GM12878 (cell line): ENCODE measurements around the gene QPRT. TPM values are rescaled to one million over a fixed set of nuclear protein-coding genes. Genes with fewer than 3 reads are reported as not detected.

Source experiments
- ATAC-seq: fragments of 200-7000 bp; cut with Tn5 transposase; 3 replicates; pipeline ENCODE4 v1.9.1; 2020; ENCODE audit warnings: mild to moderate bottlenecking, moderate library complexity
- BruUV-seq: library from RNA; stranded (reverse); fragments of 400-500 nt; replicated peaks from 2 replicates; lab custom pipeline; 2021; lab: Mats Ljungman, UMichigan
- CTCF ChIA-PET: fragments of 300-600 bp; sonication (Branson Sonifier 250); formaldehyde crosslinking; extraction: SDS; loops from one replicate; lab custom pipeline; 2021; ENCODE audit warnings: inconsistent platforms; lab: Yijun Ruan, JAX
- POLR2A ChIA-PET: fragments of 350-600 bp; formaldehyde crosslinking; extraction: SDS; loops from one replicate; lab custom pipeline; 2021; ENCODE audit warnings: inconsistent platforms; lab: Charles Lee
- RAD21 ChIA-PET: fragments of 300-600 bp; sonication (Branson Sonifier 250); formaldehyde crosslinking; loops from one replicate; lab custom pipeline; 2023; ENCODE audit warnings: antibody characterized with exemption; ENCODE audit not compliant: unreplicated experiment; lab: Charles Lee
- SMC1A ChIA-PET: fragments of 300-600 bp; sonication (Branson Sonifier 250); formaldehyde crosslinking; loops from one replicate; lab custom pipeline; 2023; ENCODE audit not compliant: unreplicated experiment, uncharacterized antibody; lab: Charles Lee
- DNase-seq: peaks from one replicate; pipeline ENCODE4 v3.0.0-alpha.2; 2011; ENCODE audit warnings: low read depth, low spot score
- FAIRE-seq: peaks from 3 replicates; lab custom pipeline; 2011; peaks lifted over from hg19 to GRCh38; lab: Jason Lieb, UNC
- H2AFZ ChIP-seq: 2 replicates; pipeline ENCODE4 v1.6.0; 2011; ENCODE audit warnings: low read depth, low read length, control low read depth; ENCODE audit not compliant: control insufficient read depth
- H3K27ac ChIP-seq: 2 replicates; pipeline ENCODE4 v1.5.1; 2011; ENCODE audit warnings: control low read depth; ENCODE audit not compliant: control insufficient read depth, insufficient read depth
- H3K27me3 ChIP-seq, 2 experiments: replicated peaks in 1 of 2; 2 replicates each; pipeline versions ENCODE4 v1.6.0 to v1.6.1; 2011; ENCODE audit warnings: low read length in 1 of 2; ENCODE audit not compliant: control insufficient read depth in 2 of 2, insufficient read depth in 2 of 2
- H3K36me3 ChIP-seq, 2 experiments: 2 replicates each; pipeline ENCODE4 v1.5.1; 2011; ENCODE audit warnings: low read length in 1 of 2; ENCODE audit not compliant: control insufficient read depth in 2 of 2, insufficient read depth in 2 of 2
- H3K4me1 ChIP-seq: 2 replicates; pipeline ENCODE4 v1.6.1; 2011; ENCODE audit warnings: mild to moderate bottlenecking, low read length, moderate library complexity, mixed read lengths; ENCODE audit not compliant: control insufficient read depth, insufficient read depth
- H3K4me2 ChIP-seq: 2 replicates; pipeline ENCODE4 v1.6.0; 2011; ENCODE audit warnings: control low read depth; ENCODE audit not compliant: control insufficient read depth, insufficient read depth
- H3K4me3 ChIP-seq: fragments of 200-600 bp; sonication (generic); 2 replicates; pipeline ENCODE4 v1.5.1; 2016
- H3K79me2 ChIP-seq: 2 replicates; pipeline ENCODE4 v1.6.0; 2011; ENCODE audit warnings: low read length; ENCODE audit not compliant: control insufficient read depth, insufficient read depth
- H3K9ac ChIP-seq: 2 replicates; pipeline ENCODE4 v1.8.0; 2011; ENCODE audit warnings: low read length, control low read depth, mixed read lengths; ENCODE audit not compliant: control insufficient read depth, insufficient read depth
- H3K9me3 ChIP-seq: replicated peaks from 3 replicates; pipeline ENCODE4 v1.5.1; 2011; ENCODE audit warnings: mild to moderate bottlenecking, low read length; ENCODE audit not compliant: control insufficient read depth, insufficient read depth
- H4K20me1 ChIP-seq: 2 replicates; pipeline ENCODE4 v1.6.0; 2011; ENCODE audit not compliant: control insufficient read depth, insufficient read depth
- ASH2L ChIP-seq: fragments of 300-600, 200-600 bp; sonication (generic); IDR thresholded peaks from 2 replicates; pipeline ENCODE4 v1.6.1; 2017; ENCODE audit warnings: low read depth, mild to moderate bottlenecking, borderline replicate concordance
- BMI1 ChIP-seq: fragments of 450-650 bp; IDR thresholded peaks from 2 replicates; pipeline ENCODE4 v1.6.1; 2016; ENCODE audit warnings: mild to moderate bottlenecking, moderate library complexity, borderline replicate concordance
- CHD2 ChIP-seq: IDR thresholded peaks from 2 replicates; pipeline ENCODE4 v1.6.1; 2011; ENCODE audit warnings: low read depth, low read length, improper control_type of control experiment, borderline replicate concordance
- ESRRA ChIP-seq: IDR thresholded peaks from 2 replicates; pipeline ENCODE4 v1.6.1; 2012; ENCODE audit warnings: mild to moderate bottlenecking, low read length, improper control_type of control experiment
- HDAC6 ChIP-seq: fragments of 200-600 bp; sonication (generic); IDR thresholded peaks from one replicate; pipeline ENCODE4 v1.8.0; 2017; ENCODE audit warnings: antibody characterized with exemption; ENCODE audit not compliant: unreplicated experiment
- MTA3 ChIP-seq: IDR thresholded peaks from 2 replicates; pipeline ENCODE4 v1.6.1; 2012; ENCODE audit warnings: low read length, inconsistent platforms, borderline replicate concordance
- MYC ChIP-seq: IDR thresholded peaks from 2 replicates; pipeline ENCODE4 v1.6.1; 2011; ENCODE audit warnings: mild to moderate bottlenecking, low read length, moderate library complexity, inconsistent platforms; ENCODE audit not compliant: insufficient read depth, insufficient replicate concordance, insufficient read length, severe bottlenecking
- RCOR1 ChIP-seq: conservative IDR thresholded peaks from 2 replicates; pipeline ENCODE4 v1.6.1; 2012; ENCODE audit warnings: low read depth, low read length, improper control_type of control experiment
- SREBF2 ChIP-seq: IDR thresholded peaks from 2 replicates; pipeline ENCODE4 v1.6.1; 2012; ENCODE audit warnings: mild to moderate bottlenecking, low read length
- WGBS: methylation state at CpG from one replicate; pipeline ENCODE4 v1.1.6; 2016; ENCODE audit warnings: low lambda C conversion rate; ENCODE audit not compliant: insufficient replicate concordance, insufficient coverage; ENCODE audit errors: missing lambda C conversion rate; 5-methylcytosine and 5-hydroxymethylcytosine counted together
- in situ Hi-C: fragments of 300-500 bp; cut with MboI; formaldehyde crosslinking; loops from 9 replicates; pipeline ENCODE4 v1.14.3; 2018; ENCODE audit warnings: mixed read lengths
- intact Hi-C: fragments of 100-400 bp; cut with micrococcal nuclease; formaldehyde crosslinking; loops from one replicate; pipeline ENCODE4 v1.14.2; 2022; ENCODE audit not compliant: unreplicated experiment
- polyA plus RNA-seq, 11 experiments: library from polyadenylated mRNA; depleted of rRNA in 4 of 11; unstranded in 6 of 11; stranded (reverse) in 5 of 11; fragments of >200 nt; fragmentation: Nextera tagmentation in 4 of 11; fragmentation: Illumina TruSeq in 1 of 11; extraction: Ambion mirVana in 4 of 11; extraction: Trizol in 1 of 11; gene quantifications; 1 replicate in 1 of 11; 2 replicates in 10 of 11; pipeline versions ENCODE4 v1.2.1 to v1.2.3, GENCODE V29; 2011 to 2016; ENCODE audit warnings: inconsistent platforms in 2 of 11, missing spikeins in 2 of 11, low read depth in 1 of 11
- total RNA-seq, 4 experiments: library from RNA; depleted of rRNA in 3 of 4; stranded (reverse); fragments of >200 nt in 3 of 4; fragmentation: Illumina TruSeq in 1 of 4; extraction: Trizol in 1 of 4; gene quantifications; 2 replicates each; pipeline versions ENCODE4 v1.2.1 to v1.2.3, GENCODE V29; 2013 to 2021
- TF ChIP-seq, protein P1 (sequence below): IDR thresholded peaks from 2 replicates; pipeline ENCODE4 v1.6.1; 2012; ENCODE audit warnings: low read depth, low read length, improper control_type of control experiment
- TF ChIP-seq, protein P2 (sequence below): IDR thresholded peaks from 2 replicates; pipeline ENCODE4 v1.6.1; 2012; ENCODE audit warnings: low read depth, low read length, improper control_type of control experiment

QPRT gene
- total and polyA plus RNA-seq, 10 of the 15 experiments (the other 5 are each of a cell fraction or from before 2014, with no cell fraction given) = 2.7 to 43.0 (median 31.3) TPM

DNA sequence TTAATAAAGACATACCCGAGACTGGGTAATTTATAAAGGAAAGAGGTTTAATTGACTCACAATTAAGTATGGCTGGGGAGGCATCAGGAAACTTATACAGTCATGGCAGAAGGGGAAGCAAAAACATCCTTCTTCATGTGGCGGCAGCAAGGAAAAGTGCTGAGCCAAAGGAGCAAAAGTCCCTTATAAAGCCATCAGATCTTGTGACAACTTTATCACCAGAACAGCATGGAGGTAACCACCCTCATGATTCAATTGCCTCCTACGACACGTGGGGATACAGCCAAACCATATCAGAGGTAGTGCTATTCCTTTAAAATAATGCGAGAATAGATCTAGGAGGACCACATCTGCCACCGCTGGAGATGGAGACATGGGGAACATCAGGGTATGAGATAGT is 57.8 kb downstream of the QPRT start:
- ATAC-seq (no peak), DNase-seq (no peak), FAIRE-seq (no peak)
- ChIA-PET CTCF (no interaction called here), SMC1A (interaction anchor here (1.9 kb wide), 1 partner anchor 18 kb away, joined by 5 read pairs; no protein-coding TSS in a partner anchor), RAD21 (no interaction called here), POLR2A (interaction anchor here (0.6 to 0.9 kb wide), 3 partner anchors 17 to 94 kb away, joined by 3 to 6 read pairs (median 5); no protein-coding TSS in a partner anchor)
- Histone ChIP-seq H3K4me2 (no peak overlapping the region), H3K4me3 (no peak overlapping the region), H2AFZ (no peak overlapping the region), H4K20me1 (no peaks in the 10 kb centered on the region), H3K9me3 (peaks cover 1% of the 10 kb centered on the region; the same call in 2 of the 3 replicates), H3K4me1 (peaks cover 19% of the 10 kb centered on the region), H3K36me3 (no peaks in the 10 kb centered on the region), H3K79me2 (no peaks in the 10 kb centered on the region), H3K27me3 (no peaks in the 10 kb centered on the region), H3K27ac (no peak overlapping the region), H3K9ac (no peak overlapping the region)
- in situ Hi-C loops (no loop called here), intact Hi-C loops (no loop called here)
- no peak for TF ChIP-seq MTA3
- TF ChIP-seq SREBF2 = no peak
- no peak for TF ChIP-seq HDAC6
- no peak for TF ChIP-seq BMI1
- TF ChIP-seq RCOR1 = no peak
- no peak for TF ChIP-seq ASH2L
- TF ChIP-seq CHD2 = no peak
- TF ChIP-seq, protein P1, sequence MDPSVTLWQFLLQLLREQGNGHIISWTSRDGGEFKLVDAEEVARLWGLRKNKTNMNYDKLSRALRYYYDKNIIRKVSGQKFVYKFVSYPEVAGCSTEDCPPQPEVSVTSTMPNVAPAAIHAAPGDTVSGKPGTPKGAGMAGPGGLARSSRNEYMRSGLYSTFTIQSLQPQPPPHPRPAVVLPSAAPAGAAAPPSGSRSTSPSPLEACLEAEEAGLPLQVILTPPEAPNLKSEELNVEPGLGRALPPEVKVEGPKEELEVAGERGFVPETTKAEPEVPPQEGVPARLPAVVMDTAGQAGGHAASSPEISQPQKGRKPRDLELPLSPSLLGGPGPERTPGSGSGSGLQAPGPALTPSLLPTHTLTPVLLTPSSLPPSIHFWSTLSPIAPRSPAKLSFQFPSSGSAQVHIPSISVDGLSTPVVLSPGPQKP = no peak
- TF ChIP-seq, protein P2, sequence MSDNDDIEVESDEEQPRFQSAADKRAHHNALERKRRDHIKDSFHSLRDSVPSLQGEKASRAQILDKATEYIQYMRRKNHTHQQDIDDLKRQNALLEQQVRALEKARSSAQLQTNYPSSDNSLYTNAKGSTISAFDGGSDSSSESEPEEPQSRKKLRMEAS = no peak
- TF ChIP-seq MYC = no peak
- no peak for TF ChIP-seq ESRRA
- BruUV-seq = no TSS peak
- 76% methylated on average over 6 of the region's 6 CpGs for WGBS
